Measurements from ENCODE around the gene ZGPAT. TPM values are rescaled to one million over a fixed set of nuclear protein-coding genes. Genes with fewer than 3 reads are reported as not detected.

ZGPAT gene
- total RNA-seq, 1 experiment from 2014 or later, result 35.8 TPM

DNA sequence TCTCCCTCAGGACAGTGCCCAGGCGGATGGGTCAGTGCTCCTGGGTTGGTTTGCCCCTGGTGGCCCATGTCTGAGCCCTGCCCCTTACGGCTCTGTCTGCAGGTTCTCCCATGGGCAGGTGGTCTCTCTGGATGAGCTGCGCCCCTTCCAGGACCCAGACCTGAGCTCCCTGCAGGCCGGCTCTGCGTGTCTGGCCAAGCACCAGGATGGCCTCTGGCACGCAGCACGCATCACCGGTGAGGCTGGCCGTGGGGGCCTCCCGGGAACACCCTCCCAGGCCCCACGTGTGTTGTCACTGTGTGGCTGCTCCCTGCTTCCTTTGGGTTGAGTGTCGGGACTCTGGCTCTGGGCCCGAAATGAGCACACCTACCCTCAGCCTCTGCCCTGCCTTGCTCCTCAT is 25.3 kb downstream of the ZGPAT start:
- DNase-seq (ENCODE audit: low read depth, low spot score) (no peak), ATAC-seq (no peak)
- POLR2A ChIA-PET, result no interaction called here
- no peak overlapping the region for H3K27ac ChIP-seq (ENCODE audit: low read length)
- no peaks in the 10 kb centered on the region for H3K9me3 ChIP-seq (ENCODE audit: control insufficient read depth, insufficient read depth, low read depth, low read length)
- H3K27me3 ChIP-seq (ENCODE audit: control insufficient read depth, insufficient read depth, low read length), result no peaks in the 10 kb centered on the region
- in situ Hi-C loops (cut with HindIII; ENCODE audit: low pct_unique_long_range_greater_than_20kb, low sequenced_read_pairs) (no loop called here), intact Hi-C loops (cut with micrococcal nuclease; ENCODE audit: unreplicated experiment) (no loop called here)
- CTCF ChIA-PET, result no interaction called here
- H3K36me3 ChIP-seq (ENCODE audit: control insufficient read depth, insufficient read depth, low read length), result 0 out of 2 replicates have a peak, but pooled peaks cover 2% of the 10 kb centered on the region
- H3K4me1 ChIP-seq (ENCODE audit: control insufficient read depth, insufficient read depth, low read length), result peaks cover 22% of the 10 kb centered on the region
- BruUV-seq (replicated peaks), result no TSS peak
- no peak overlapping the region for H3K4me3 ChIP-seq (ENCODE audit: low read depth in 2 of 2, low read length in 2 of 2)
- no peak for TF ChIP-seq POLR2AphosphoS5 (IDR thresholded peaks at IDR 0.05; ENCODE audit: low read depth, low read length)
- TF ChIP-seq, protein P1, sequence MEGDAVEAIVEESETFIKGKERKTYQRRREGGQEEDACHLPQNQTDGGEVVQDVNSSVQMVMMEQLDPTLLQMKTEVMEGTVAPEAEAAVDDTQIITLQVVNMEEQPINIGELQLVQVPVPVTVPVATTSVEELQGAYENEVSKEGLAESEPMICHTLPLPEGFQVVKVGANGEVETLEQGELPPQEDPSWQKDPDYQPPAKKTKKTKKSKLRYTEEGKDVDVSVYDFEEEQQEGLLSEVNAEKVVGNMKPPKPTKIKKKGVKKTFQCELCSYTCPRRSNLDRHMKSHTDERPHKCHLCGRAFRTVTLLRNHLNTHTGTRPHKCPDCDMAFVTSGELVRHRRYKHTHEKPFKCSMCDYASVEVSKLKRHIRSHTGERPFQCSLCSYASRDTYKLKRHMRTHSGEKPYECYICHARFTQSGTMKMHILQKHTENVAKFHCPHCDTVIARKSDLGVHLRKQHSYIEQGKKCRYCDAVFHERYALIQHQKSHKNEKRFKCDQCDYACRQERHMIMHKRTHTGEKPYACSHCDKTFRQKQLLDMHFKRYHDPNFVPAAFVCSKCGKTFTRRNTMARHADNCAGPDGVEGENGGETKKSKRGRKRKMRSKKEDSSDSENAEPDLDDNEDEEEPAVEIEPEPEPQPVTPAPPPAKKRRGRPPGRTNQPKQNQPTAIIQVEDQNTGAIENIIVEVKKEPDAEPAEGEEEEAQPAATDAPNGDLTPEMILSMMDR (IDR thresholded peaks at IDR 0.05), result no peak
- TF ChIP-seq, protein P2, sequence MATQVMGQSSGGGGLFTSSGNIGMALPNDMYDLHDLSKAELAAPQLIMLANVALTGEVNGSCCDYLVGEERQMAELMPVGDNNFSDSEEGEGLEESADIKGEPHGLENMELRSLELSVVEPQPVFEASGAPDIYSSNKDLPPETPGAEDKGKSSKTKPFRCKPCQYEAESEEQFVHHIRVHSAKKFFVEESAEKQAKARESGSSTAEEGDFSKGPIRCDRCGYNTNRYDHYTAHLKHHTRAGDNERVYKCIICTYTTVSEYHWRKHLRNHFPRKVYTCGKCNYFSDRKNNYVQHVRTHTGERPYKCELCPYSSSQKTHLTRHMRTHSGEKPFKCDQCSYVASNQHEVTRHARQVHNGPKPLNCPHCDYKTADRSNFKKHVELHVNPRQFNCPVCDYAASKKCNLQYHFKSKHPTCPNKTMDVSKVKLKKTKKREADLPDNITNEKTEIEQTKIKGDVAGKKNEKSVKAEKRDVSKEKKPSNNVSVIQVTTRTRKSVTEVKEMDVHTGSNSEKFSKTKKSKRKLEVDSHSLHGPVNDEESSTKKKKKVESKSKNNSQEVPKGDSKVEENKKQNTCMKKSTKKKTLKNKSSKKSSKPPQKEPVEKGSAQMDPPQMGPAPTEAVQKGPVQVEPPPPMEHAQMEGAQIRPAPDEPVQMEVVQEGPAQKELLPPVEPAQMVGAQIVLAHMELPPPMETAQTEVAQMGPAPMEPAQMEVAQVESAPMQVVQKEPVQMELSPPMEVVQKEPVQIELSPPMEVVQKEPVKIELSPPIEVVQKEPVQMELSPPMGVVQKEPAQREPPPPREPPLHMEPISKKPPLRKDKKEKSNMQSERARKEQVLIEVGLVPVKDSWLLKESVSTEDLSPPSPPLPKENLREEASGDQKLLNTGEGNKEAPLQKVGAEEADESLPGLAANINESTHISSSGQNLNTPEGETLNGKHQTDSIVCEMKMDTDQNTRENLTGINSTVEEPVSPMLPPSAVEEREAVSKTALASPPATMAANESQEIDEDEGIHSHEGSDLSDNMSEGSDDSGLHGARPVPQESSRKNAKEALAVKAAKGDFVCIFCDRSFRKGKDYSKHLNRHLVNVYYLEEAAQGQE (IDR thresholded peaks at IDR 0.05; ENCODE audit: insufficient read depth in 1 of 2, low read depth in 2 of 2, low read length in 1 of 2), result no peak
- no peak for TF ChIP-seq SIN3A (IDR thresholded peaks at IDR 0.05; ENCODE audit: borderline replicate concordance, insufficient read depth, low read depth, low read length)
- no peak for TF ChIP-seq TCF7L2 (IDR thresholded peaks at IDR 0.05; ENCODE audit: low read depth, low read length)

DNA sequence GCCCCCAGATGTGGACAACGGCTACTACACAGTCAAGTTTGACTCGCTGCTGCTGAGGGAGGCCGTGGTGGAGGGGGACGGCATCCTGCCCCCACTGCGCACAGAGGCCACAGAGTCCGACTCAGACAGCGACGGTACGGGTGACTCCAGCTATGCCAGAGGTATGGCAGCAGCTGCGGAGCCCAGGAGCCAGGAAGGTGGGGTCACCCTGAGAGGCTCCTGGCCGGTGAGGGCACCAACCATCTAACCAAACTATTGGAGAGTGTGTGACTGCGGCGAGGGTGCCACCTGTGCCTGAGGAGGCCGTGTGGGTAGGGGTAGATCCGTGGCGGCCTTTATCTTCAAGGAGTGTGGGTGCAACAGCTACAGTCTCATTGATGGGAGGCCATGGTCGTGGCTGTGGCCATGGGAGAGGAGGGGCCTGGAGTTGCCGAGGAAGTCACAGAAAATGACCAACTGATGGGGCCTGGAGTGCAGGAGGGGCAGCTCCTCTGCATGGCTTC is 25.8 kb downstream of the ZGPAT start:
- H3K4me3 ChIP-seq (ENCODE audit: low read depth in 2 of 2, low read length in 2 of 2), result no peak overlapping the region
- H3K9me3 ChIP-seq (ENCODE audit: control insufficient read depth, insufficient read depth, low read depth, low read length), result no peaks in the 10 kb centered on the region
- intact Hi-C loops (cut with micrococcal nuclease; ENCODE audit: unreplicated experiment) (no loop called here), in situ Hi-C loops (cut with HindIII; ENCODE audit: low pct_unique_long_range_greater_than_20kb, low sequenced_read_pairs) (no loop called here)
- TF ChIP-seq, protein P1 (IDR thresholded peaks at IDR 0.05), result no peak
- TF ChIP-seq, protein P2 (IDR thresholded peaks at IDR 0.05; ENCODE audit: insufficient read depth in 1 of 2, low read depth in 2 of 2, low read length in 1 of 2), result no peak
- TF ChIP-seq TCF7L2 (IDR thresholded peaks at IDR 0.05; ENCODE audit: low read depth, low read length) (no peak), SIN3A (IDR thresholded peaks at IDR 0.05; ENCODE audit: borderline replicate concordance, insufficient read depth, low read depth, low read length) (no peak), POLR2AphosphoS5 (IDR thresholded peaks at IDR 0.05; ENCODE audit: low read depth, low read length) (no peak)
- H3K27me3 ChIP-seq (ENCODE audit: control insufficient read depth, insufficient read depth, low read length), result no peaks in the 10 kb centered on the region
- no peak overlapping the region for H3K27ac ChIP-seq (ENCODE audit: low read length)
- 0 out of 2 replicates have a peak, but pooled peaks cover 2% of the 10 kb centered on the region for H3K36me3 ChIP-seq (ENCODE audit: control insufficient read depth, insufficient read depth, low read length)
- ChIA-PET POLR2A (no interaction called here), CTCF (interaction anchor here (1.0 kb wide), 1 partner anchor 196 kb away, joined by 3 read pairs; the partner anchor contains the start of gene PTK6)
- ATAC-seq (no peak), DNase-seq (ENCODE audit: low read depth, low spot score) (no peak)
- peaks cover 28% of the 10 kb centered on the region for H3K4me1 ChIP-seq (ENCODE audit: control insufficient read depth, insufficient read depth, low read length)
- BruUV-seq (replicated peaks), result no TSS peak

Data from Panc1 (cell line).